Caco-2 (cell line): ENCODE results near the gene ITPRIP. TPM values are rescaled to one million over a fixed set of nuclear protein-coding genes. Genes with fewer than 3 reads are reported as not detected.

Experiments
- BruUV-seq: library from RNA; stranded (reverse); fragments of 400-500 nt; replicated peaks from 2 replicates; lab custom pipeline; 2021; lab: Mats Ljungman, UMichigan
- CTCF ChIA-PET: fragments of 300-600 bp; sonication (Branson Sonifier 250); formaldehyde crosslinking; loops from one replicate; lab custom pipeline; 2022; ENCODE audit warnings: antibody characterized with exemption; lab: Charles Lee
- POLR2A ChIA-PET: fragments of 300-600 bp; sonication (Branson Sonifier 250); formaldehyde crosslinking; loops from one replicate; lab custom pipeline; 2022; ENCODE audit warnings: antibody characterized with exemption; lab: Charles Lee
- DNase-seq, 2 experiments: peaks; one replicate each; pipeline versions ENCODE4 v3.0.0 to v3.0.0-alpha.2; 2020 to 2022
- H3K27me3 ChIP-seq: replicated peaks from 2 replicates; pipeline ENCODE4 v1.6.0; 2011; ENCODE audit warnings: low read length; ENCODE audit not compliant: control insufficient read depth, insufficient read depth
- H3K36me3 ChIP-seq: 2 replicates; pipeline ENCODE4 v1.5.1; 2011; ENCODE audit warnings: low read length; ENCODE audit not compliant: control insufficient read depth, insufficient read depth
- H3K4me1 ChIP-seq: fragments of 250-450 bp; sonication (Bioruptor Pico); 2 replicates; pipeline ENCODE4 v1.5.1; 2020; ENCODE audit warnings: mild to moderate bottlenecking
- H3K4me3 ChIP-seq: 2 replicates; pipeline ENCODE4 v1.5.1; 2011; ENCODE audit warnings: low read depth, mild to moderate bottlenecking, control low read depth, low read length
- H3K9me3 ChIP-seq: fragments of 250-450 bp; sonication (Bioruptor Pico); 2 replicates; pipeline ENCODE4 v1.5.1; 2020; ENCODE audit warnings: mild to moderate bottlenecking, moderate library complexity
- H3K27ac Mint-ChIP-seq: one replicate; pipeline ENCODE4 v1.8.0; 2022; ENCODE audit warnings: mixed read lengths; ENCODE audit not compliant: unreplicated experiment
- H3K27me3 Mint-ChIP-seq: one replicate; pipeline ENCODE4 v1.8.0; 2022; ENCODE audit warnings: mixed read lengths; ENCODE audit not compliant: insufficient read depth, unreplicated experiment
- H3K36me3 Mint-ChIP-seq: one replicate; pipeline ENCODE4 v1.8.0; 2022; ENCODE audit warnings: mild to moderate bottlenecking, mixed read lengths; ENCODE audit not compliant: insufficient read depth, unreplicated experiment
- H3K4me1 Mint-ChIP-seq: one replicate; pipeline ENCODE4 v1.8.0; 2022; ENCODE audit warnings: low read depth, mixed read lengths; ENCODE audit not compliant: unreplicated experiment
- H3K4me3 Mint-ChIP-seq: one replicate; pipeline ENCODE4 v1.8.0; 2022; ENCODE audit warnings: mild to moderate bottlenecking, moderate library complexity, mixed read lengths; ENCODE audit not compliant: unreplicated experiment
- H3K9me3 Mint-ChIP-seq: one replicate; pipeline ENCODE4 v1.8.0; 2022; ENCODE audit warnings: mixed read lengths; ENCODE audit not compliant: unreplicated experiment
- intact Hi-C: fragments of 100-400 bp; cut with micrococcal nuclease; formaldehyde crosslinking; loops from one replicate; pipeline ENCODE4 v1.10.0; 2022; ENCODE audit not compliant: unreplicated experiment
- total RNA-seq: library from RNA; stranded (reverse); gene quantifications from 2 replicates; pipeline ENCODE4 v1.2.3, GENCODE V29; 2022
- TF ChIP-seq, protein P1 (sequence below), 2 experiments: fragments of 200-600 bp in 1 of 2; IDR thresholded peaks; 1 replicate in 1 of 2; 2 replicates in 1 of 2; pipeline versions ENCODE4 v1.5.1 to v1.8.0; 2011 to 2022; ENCODE audit warnings: antibody characterized with exemption in 1 of 2, control low read depth in 1 of 2, inconsistent platforms in 1 of 2, low read depth in 1 of 2, low read length in 1 of 2, mild to moderate bottlenecking in 1 of 2, moderate library complexity in 1 of 2; ENCODE audit not compliant: insufficient read depth in 1 of 2, severe bottlenecking in 1 of 2, unreplicated experiment in 1 of 2

ITPRIP gene
- total RNA-seq, 1 experiment from 2014 or later = 3.1 TPM

DNA sequence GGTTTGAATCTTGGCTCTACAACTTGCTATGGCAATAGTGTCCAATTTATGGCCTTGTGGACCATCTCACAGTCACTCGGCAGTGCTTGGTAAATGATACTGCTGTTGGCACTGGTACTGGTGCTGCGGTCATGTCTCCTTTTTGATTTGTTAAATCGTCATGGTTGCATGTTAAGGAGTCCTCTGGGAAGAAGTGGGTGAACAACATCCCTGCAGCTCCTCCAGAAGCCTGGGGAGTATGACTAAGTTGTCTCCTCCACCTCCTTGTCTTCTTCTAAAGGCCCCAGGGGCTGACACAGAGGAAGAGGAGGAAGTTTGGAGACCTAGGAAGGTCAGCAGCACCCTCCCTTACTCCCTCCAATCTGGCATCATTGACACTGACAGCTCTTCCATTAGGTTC, 8.5 kb downstream of the ITPRIP start:
- no peak overlapping the region for H3K4me3 ChIP-seq
- H3K36me3 ChIP-seq = no peaks in the 10 kb centered on the region

GRCh38 chr10:104328896-104329710, 9.2 kb downstream of the ITPRIP start:
- H3K4me3 ChIP-seq = no peak overlapping the region
- no peaks in the 10 kb centered on the region for H3K36me3 ChIP-seq
- DNase-seq = no peak
- POLR2A ChIA-PET = no interaction called here
- Mint-ChIP-seq H3K4me3 (no peak overlapping the region), H3K9me3 (no peaks in the 10 kb centered on the region), H3K27ac (no peak overlapping the region), H3K4me1 (peaks cover 15% of the 10 kb centered on the region), H3K27me3 (no peaks in the 10 kb centered on the region), H3K36me3 (no peaks in the 10 kb centered on the region)
- no peaks in the 10 kb centered on the region for H3K9me3 ChIP-seq
- intact Hi-C loops = no loop called here
- TF ChIP-seq, protein P1, sequence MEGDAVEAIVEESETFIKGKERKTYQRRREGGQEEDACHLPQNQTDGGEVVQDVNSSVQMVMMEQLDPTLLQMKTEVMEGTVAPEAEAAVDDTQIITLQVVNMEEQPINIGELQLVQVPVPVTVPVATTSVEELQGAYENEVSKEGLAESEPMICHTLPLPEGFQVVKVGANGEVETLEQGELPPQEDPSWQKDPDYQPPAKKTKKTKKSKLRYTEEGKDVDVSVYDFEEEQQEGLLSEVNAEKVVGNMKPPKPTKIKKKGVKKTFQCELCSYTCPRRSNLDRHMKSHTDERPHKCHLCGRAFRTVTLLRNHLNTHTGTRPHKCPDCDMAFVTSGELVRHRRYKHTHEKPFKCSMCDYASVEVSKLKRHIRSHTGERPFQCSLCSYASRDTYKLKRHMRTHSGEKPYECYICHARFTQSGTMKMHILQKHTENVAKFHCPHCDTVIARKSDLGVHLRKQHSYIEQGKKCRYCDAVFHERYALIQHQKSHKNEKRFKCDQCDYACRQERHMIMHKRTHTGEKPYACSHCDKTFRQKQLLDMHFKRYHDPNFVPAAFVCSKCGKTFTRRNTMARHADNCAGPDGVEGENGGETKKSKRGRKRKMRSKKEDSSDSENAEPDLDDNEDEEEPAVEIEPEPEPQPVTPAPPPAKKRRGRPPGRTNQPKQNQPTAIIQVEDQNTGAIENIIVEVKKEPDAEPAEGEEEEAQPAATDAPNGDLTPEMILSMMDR (IDR thresholded peaks at IDR 0.05; ENCODE audit: insufficient read depth in 1 of 2, low read depth in 1 of 2, low read length in 1 of 2, severe bottlenecking in 1 of 2, unreplicated experiment in 1 of 2) = no peak
- CTCF ChIA-PET = no interaction called here
- H3K27me3 ChIP-seq = no peaks in the 10 kb centered on the region
- BruUV-seq = no TSS peak
- H3K4me1 ChIP-seq = peaks cover 28% of the 10 kb centered on the region

More for the DNA sequence above, 8.5 kb downstream of the ITPRIP start:
- Histone ChIP-seq H3K9me3 (no peaks in the 10 kb centered on the region), H3K27me3 (no peaks in the 10 kb centered on the region), H3K4me1 (peaks cover 28% of the 10 kb centered on the region)
- intact Hi-C loops = loop anchor here (1.0 kb wide), 1 partner anchor 9 kb away; the partner anchor contains the start of gene ITPRIP
- Mint-ChIP-seq H3K27ac (no peak overlapping the region), H3K27me3 (no peaks in the 10 kb centered on the region), H3K36me3 (no peaks in the 10 kb centered on the region), H3K4me3 (no peak overlapping the region), H3K9me3 (no peaks in the 10 kb centered on the region), H3K4me1 (peaks cover 15% of the 10 kb centered on the region)
- ChIA-PET CTCF (no interaction called here), POLR2A (no interaction called here)
- no TSS peak for BruUV-seq
- TF ChIP-seq, protein P1 (IDR thresholded peaks at IDR 0.05; ENCODE audit: insufficient read depth in 1 of 2, low read depth in 1 of 2, low read length in 1 of 2, severe bottlenecking in 1 of 2, unreplicated experiment in 1 of 2) = no peak
- DNase-seq = no peak

DNA sequence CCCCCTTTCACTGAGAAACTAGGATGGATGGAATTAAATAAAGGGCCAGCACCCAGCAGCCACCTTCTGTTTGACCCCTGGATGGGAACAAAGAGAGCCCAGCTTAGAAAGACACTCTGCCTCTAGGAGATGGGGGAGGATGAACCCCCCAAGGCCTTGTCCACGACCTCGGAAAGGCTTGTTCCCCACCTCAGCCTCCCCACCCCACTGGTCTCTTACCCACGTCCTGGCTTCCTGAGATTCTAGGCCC, 9.7 kb downstream of the ITPRIP start:
- no peak overlapping the region for H3K4me3 ChIP-seq
- ChIA-PET POLR2A (no interaction called here), CTCF (no interaction called here)
- no peaks in the 10 kb centered on the region for H3K27me3 ChIP-seq
- H3K36me3 ChIP-seq = no peaks in the 10 kb centered on the region
- Mint-ChIP-seq H3K27me3 (no peaks in the 10 kb centered on the region), H3K9me3 (no peaks in the 10 kb centered on the region), H3K4me1 (peaks cover 15% of the 10 kb centered on the region), H3K4me3 (no peak overlapping the region), H3K36me3 (no peaks in the 10 kb centered on the region), H3K27ac (no peak overlapping the region)
- peaks cover 28% of the 10 kb centered on the region for H3K4me1 ChIP-seq
- DNase-seq = no peak
- no TSS peak for BruUV-seq
- intact Hi-C loops = no loop called here
- TF ChIP-seq, protein P1 (IDR thresholded peaks at IDR 0.05; ENCODE audit: insufficient read depth in 1 of 2, low read depth in 1 of 2, low read length in 1 of 2, severe bottlenecking in 1 of 2, unreplicated experiment in 1 of 2) = no peak
- no peaks in the 10 kb centered on the region for H3K9me3 ChIP-seq
